SK-N-MC (cell line): ENCODE results near the gene TEKT5.

Experiments
- EZH2 ChIP-seq: fragments of 200-600 bp; sonication (generic); IDR thresholded peaks from one replicate; pipeline ENCODE4 v1.6.1; 2017; ENCODE audit warnings: antibody characterized with exemption
- FOXP2 ChIP-seq: optimal IDR thresholded peaks from 2 replicates; pipeline ENCODE3; 2011; ENCODE audit warnings: mild to moderate bottlenecking, moderate library complexity; ENCODE audit not compliant: insufficient read depth; ENCODE audit errors: extremely low read length, control extremely low read depth
- POLR2AphosphoS5 ChIP-seq: IDR thresholded peaks from 2 replicates; pipeline ENCODE4 v1.6.1; 2012; ENCODE audit warnings: mild to moderate bottlenecking, low read depth, low read length, borderline replicate concordance

DNA sequence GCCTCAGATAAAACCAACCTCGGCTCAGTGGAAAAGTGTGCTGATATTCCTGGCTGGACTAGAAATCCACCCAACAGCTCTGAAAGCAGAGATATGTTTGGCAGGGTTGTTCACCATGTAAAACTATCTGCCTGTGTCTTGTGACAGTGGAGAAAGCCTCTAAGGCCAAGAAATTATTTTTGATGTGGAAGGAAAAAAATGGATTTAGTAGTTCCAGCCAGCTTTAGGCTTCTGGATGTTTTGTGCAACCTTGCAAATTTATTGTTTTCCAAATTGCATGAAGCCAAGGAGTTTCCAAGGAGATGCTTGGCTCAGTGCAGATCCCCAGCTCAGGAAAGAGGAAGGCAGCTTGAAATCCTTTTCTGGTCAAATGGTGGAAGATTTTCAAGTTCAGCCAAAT is 31.6 kb downstream of the TEKT5 start:
- no peak for TF ChIP-seq FOXP2
- no peak for TF ChIP-seq EZH2
- TF ChIP-seq POLR2AphosphoS5 = no peak
